GM12891 (cell line): ENCODE data around the gene TNFAIP8.

Experiments
- POLR2A ChIP-seq: IDR thresholded peaks from 2 replicates; pipeline ENCODE4 v1.6.1; 2011; ENCODE audit warnings: low read depth, low read length, control low read depth
- POLR2AphosphoS5 ChIP-seq: IDR thresholded peaks from 2 replicates; pipeline ENCODE4 v1.6.1; 2011; ENCODE audit warnings: low read depth, low read length, control low read depth
- TAF1 ChIP-seq: IDR thresholded peaks from 2 replicates; pipeline ENCODE4 v1.6.1; 2011; ENCODE audit warnings: low read depth, low read length, control low read depth

- TF ChIP-seq POLR2A (no peak), POLR2AphosphoS5 (no peak), TAF1 (no peak)
Measured at GRCh38 chr5:119343052-119343451, 12.8 kb upstream of the TNFAIP8 start.
